Heart left ventricle (tissue), 13 donors: ENCODE measurements around the gene HIPK4.

ENCODE experiments used
- POLR2A ChIP-seq, 2 donors: fragments of 450-650 bp; IDR thresholded peaks; one replicate each; pipeline ENCODE4 v1.6.1; 2017; ENCODE audit warnings: antibody characterized with exemption in 2 of 2, mild to moderate bottlenecking in 2 of 2, moderate library complexity in 2 of 2
- TF ChIP-seq, protein P1 (sequence below), 12 donors: fragments of 200-600 bp; sonication (generic) in 4 of 12; IDR thresholded peaks; one replicate each; pipeline versions ENCODE4 v1.5.0 to v1.8.0; 2018 to 2022; ENCODE audit warnings: antibody characterized with exemption in 12 of 12, mild to moderate bottlenecking in 5 of 12
- donor health status: ischemic (EF 13 %, LVEDD 7.1; RV severe dilation, severe dysfunction).
- donor health status: DM: no; HTN: yes; CAD: no.
- donor health status: DM: no; HTN: no; CAD: no.
- donor health status: ischemic (EF 25% LVEDD 6.9; RV normal size, moderate dysfunction).
- donor health status: ischemic (EF 25% LVEDD 5.7; RV mildly dilated, moderate dysfunction).
- donor health status: ischemic (EF 35%, LVEDD 5.7; RV mildly dilated, moderate dysfunction).
- donor health status: nonischemic (EF 11% LVEDD 7.7; RV severe dilation, severe dysfunction).
- donor health status: DM: yes; HTN: yes; CAD: no.
- donor health status: PGD.
- donor health status: ischemic (EF 29% LVEDD 5.4; RV normal size, mild dysfunction).
- donor health status: nonischemic (EF 23%, LVEDD 6.1; RV moderate dilation, normal function).

DNA sequence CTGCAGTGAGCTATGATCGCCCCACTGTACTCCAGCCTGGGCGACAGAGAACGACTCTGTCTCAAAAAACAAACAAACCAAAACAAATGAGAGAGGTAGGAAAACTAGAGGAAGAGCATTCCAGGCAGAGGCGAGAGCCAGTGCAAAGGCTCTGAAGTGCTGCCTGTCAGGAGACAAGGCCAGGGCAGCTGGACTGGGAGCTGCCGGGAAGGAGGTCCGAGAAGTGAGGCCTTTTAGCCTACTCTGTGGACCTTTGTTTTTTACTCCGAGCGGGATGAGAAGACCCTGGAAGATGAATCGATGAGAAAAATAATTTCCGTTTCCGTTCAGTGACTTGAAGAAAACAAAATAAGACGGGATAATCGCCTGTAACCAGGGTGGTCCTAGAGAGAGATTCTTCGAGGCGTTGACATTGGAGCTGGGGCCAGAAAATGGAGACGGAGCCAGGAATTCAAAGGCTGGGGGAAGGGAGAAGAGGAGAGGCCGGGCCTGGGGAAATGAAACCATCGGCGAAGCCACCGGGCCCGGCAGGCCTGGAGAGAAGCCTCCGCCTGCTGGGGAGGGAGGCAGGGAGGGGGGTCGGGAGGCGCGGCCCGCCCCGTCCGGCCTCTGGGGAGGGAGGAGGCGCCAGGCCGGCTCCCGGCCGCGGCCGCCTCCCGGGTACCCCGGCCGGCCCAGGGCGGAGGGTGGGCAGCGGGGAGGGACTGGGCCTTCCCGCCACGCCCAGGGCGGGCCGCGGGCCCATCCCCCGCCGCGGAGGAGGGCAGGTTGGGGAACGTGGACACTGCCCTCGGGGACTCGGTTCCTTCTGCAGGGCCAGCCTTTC, 43.6 kb upstream of the HIPK4 start:
- TF ChIP-seq, protein P1, sequence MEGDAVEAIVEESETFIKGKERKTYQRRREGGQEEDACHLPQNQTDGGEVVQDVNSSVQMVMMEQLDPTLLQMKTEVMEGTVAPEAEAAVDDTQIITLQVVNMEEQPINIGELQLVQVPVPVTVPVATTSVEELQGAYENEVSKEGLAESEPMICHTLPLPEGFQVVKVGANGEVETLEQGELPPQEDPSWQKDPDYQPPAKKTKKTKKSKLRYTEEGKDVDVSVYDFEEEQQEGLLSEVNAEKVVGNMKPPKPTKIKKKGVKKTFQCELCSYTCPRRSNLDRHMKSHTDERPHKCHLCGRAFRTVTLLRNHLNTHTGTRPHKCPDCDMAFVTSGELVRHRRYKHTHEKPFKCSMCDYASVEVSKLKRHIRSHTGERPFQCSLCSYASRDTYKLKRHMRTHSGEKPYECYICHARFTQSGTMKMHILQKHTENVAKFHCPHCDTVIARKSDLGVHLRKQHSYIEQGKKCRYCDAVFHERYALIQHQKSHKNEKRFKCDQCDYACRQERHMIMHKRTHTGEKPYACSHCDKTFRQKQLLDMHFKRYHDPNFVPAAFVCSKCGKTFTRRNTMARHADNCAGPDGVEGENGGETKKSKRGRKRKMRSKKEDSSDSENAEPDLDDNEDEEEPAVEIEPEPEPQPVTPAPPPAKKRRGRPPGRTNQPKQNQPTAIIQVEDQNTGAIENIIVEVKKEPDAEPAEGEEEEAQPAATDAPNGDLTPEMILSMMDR (IDR thresholded peaks at IDR 0.05), result no peak
- peak in 1 of 2 donors; percentile 52 for TF ChIP-seq POLR2A (IDR thresholded peaks at IDR 0.05)
